NCI-H1694 (cell line): ENCODE data around the gene PCSK6.

Source experiments
- DNase-seq: peaks from one replicate; lab custom pipeline; 2025; lab: John Stamatoyannopoulos, UW

PCSK6 gene

GRCh38 chr15:101398247-101398646 lies 91.3 kb downstream of the PCSK6 start:
- no peak for DNase-seq

DNA sequence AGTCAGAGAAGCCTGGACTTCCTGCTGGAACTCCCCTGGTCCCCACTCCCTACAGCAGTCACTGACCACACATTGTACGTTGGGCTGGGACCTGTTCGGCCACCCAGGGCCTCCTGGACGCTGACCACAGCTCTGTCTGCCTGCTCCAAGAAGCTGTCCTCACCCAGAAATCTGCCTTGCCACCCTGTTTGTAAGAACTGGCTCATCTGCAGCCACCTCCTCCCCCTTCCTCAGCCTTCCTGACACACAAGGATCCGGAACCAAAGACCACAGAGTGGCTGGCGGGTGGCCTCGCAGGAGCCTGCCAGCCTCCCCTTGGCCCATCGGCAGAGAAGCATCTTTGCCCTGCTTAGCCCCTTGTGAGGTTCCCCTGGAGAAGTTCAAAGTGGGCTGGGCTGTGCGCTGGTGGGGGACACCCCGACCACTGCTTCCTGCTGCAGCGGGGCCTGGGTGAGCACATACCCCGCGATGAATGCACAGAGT lies 91.9 kb downstream of the PCSK6 start:
- no peak for DNase-seq

DNA sequence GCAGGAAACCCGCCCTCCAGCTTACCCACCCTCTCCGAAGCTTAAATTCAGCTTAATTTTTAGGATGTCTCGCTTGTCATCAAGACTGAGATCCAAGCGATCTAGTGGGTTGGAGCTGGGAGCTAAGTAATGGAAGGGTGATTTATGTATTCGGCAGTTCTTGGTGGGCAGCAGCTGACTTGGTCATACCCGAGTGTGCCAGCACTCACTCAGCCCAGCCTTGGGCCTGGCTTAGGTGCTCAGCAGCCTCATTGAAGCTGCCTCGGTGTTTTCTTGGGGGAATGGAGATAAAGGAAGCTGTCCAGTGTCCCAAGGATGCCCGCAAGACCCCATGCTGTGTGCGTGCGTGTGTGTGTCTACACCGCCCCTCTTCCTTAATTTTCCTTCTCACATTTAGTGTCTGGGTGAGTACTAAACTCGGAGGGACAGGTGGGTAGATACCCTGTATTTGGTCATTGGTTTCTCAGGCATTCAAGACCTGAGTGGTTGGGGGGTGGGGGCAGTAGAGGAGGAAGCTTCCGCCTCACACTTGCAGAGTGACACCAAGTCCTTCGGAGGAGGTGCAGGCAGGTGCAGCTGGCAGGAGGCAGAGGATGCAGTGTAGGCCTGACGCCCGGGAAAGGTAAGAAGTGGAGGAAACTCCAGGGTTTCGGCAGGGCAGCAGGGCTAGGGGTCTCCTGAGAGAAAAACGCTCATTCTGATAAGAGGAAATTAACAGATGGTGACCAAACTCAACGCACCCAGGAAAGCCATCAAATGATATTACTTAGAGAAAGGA lies 92.8 kb downstream of the PCSK6 start:
- no peak for DNase-seq

DNA sequence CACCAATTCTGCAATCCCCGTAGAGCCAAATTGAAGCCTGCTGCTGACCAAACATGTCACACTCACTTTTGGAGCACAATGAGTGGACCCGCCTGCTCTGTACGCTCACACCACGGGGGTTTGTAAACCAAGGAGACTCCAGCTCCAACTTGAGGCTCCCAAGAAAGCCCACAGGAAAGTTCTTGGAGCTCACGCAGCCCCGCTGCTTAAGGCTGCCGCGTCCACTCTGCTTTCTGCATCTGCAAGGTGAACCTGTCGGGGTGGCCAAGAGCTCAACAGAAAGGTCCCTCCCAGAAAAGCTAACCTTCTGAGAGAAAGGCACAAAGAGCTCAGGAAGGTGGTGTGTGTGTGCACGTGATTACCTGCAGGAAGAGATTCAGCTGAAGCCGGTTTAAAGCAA lies 94.9 kb downstream of the PCSK6 start:
- DNase-seq: no peak

DNA sequence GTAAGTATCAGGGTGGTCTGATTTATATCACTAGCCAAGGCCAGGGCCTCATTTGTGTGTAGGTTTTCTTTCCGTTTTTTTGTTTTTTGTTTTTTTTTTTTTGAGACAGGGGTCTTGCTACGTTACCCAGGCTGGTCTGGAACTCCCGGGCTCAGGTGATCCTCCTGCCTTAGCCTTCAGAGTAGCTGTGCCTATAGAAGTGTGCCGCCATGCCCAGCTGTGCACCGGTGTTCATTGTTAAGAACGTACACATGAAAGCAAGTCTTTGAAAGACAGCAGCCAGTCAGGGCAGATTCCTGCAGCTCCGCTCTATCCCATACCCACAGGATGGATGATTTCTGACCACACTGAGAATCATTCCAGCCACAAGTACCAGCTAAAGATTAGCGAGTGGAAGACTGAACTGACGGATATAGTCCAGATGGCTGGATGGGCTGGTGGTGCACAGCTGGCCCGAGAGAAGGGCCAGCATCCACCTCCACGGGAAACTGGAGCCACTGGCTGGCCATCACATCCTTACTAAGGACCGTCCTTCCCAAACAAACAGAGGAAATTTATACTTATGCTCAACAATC lies 95.4 kb downstream of the PCSK6 start:
- no peak for DNase-seq

DNA sequence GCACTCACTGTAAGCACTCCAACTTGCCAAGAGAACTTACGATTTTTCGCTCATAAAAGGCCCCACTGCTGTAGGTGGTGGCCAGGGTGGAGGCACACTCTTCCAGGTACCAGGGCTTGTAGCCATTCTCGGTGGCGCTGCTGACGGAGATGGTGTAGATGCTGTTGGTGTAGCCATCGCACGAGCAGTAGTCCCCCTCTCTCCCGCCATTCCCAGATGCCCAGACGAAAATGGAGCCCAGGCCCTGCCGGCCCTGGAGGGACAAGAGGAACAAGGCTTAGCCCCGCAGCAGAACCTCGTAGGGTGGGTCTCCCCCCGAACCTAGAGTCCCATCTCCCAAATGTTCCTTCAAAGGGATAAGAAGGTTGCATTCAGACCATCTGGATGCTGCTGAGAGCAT lies 96.3 kb downstream of the PCSK6 start:
- DNase-seq: no peak

DNA sequence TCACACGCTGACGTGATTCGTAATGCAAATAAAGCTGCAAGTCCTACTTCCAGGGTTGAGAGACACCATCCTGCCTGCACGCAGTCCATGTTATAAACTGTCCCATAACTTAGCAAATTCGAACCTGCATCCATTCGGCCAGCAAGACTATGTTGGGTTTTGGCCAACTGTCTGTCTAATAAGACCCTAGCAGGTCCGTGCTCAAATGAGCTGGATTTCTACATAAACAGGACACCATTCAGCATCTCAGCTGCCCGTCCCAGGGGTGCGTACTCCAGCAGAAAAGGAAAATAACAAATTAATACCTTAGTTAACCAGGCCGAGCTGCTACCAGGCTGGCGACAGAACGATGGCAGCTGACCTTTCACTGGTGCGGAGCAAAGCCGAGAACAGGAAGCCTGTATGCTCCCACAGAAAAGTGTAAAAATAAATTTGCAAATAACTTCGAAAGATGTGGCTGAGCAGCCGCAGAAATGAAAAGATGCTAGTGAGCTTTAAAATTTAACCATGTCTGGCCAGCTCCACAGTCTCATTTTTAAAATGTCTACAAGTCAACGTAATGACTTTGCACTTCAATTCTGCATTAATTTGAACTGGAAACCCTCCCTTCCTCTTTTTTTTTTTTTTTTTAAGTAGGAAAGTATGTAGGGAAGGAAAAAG lies 97.4 kb downstream of the PCSK6 start:
- no peak for DNase-seq

DNA sequence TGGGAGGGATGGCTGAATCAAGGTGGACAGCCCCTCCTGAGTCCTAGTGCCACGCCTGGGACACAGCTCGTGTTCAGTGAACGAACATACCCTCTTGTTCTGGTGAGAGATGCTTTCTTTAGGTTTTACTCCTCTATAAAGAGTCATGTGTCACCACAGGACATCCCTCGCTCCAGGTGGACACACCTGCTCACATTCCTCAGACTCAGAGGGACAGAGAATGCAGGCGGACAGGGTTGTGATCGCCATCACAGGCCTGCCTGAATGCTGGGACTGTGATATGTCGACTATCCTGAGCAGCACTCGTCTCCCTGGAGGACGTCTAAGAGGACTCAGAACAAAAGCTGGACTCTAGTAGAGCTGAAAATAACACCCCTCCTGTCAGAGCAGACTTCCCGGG lies 98.1 kb downstream of the PCSK6 start:
- no peak for DNase-seq

- no peak for DNase-seq
Measured at GRCh38 chr15:101390462-101390861, 99.0 kb downstream of the PCSK6 start.

- no peak for DNase-seq
Measured at GRCh38 chr15:101390060-101390459, 99.4 kb downstream of the PCSK6 start.

GRCh38 chr15:101389362-101389761 lies 100.1 kb downstream of the PCSK6 start:
- no peak for DNase-seq

GRCh38 chr15:101388046-101388445 lies 101.5 kb downstream of the PCSK6 start:
- DNase-seq: no peak

- DNase-seq: no peak
Measured at GRCh38 chr15:101387574-101387973, 101.9 kb downstream of the PCSK6 start.

GRCh38 chr15:101386967-101387366 lies 102.5 kb downstream of the PCSK6 start:
- DNase-seq: no peak

DNA sequence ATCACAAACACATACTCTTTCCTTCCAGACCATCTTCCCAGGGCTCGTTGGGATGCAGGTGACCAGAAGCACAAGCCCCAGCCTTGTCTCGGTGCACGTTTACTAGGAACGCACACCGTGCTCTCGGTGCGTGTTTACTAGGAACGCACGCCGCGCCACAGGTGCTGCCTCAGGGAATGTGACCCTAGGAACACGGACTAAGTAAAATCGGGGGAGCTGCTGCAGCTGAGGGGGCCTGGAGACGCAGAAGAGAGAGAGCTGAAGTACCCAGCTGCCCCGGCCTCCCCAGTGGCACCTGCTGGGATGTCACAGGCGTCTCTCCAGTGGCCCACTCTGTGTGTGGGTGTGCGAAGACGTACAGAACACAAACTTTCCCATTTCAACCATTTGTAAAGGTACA lies 103.5 kb downstream of the PCSK6 start:
- DNase-seq: no peak

DNA sequence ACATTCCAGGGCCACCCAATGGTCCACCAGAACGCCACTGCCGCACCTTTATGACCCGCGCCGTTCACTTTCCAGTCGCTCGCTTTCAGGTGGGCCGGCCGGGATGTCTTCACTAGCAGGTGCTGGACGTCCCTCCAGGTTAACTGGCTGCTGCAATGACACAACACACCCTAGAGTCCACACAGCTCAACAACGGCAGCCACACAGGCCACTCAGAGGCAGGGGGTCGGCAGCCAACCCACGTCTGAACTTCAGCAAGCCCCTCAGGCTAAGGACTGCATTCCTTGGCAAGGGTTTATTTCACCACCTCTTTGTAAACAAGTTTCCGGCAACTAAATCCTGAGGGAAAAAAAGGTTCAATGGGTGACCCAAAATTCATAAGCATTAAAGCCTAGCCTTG lies 105.2 kb downstream of the PCSK6 start:
- no peak for DNase-seq

DNA sequence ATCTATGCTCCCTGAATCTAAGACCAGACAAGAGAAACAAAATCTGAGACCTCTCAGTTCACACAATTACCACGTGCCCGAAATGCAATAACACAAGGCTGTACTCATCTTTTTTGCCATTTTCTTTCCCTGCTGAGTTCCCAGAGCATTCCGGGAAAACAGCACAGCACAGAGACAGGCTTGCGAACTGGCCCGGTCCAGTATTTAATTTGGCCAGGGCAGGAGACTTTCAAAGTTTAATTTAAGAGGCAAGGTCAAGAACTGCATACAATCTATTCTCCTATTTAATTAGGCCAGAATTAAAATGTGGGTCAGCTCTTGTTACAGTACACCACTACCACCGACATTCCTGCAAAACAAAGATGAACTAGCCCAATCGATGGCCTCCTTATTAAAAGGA lies 107.0 kb downstream of the PCSK6 start:
- no peak for DNase-seq

DNA sequence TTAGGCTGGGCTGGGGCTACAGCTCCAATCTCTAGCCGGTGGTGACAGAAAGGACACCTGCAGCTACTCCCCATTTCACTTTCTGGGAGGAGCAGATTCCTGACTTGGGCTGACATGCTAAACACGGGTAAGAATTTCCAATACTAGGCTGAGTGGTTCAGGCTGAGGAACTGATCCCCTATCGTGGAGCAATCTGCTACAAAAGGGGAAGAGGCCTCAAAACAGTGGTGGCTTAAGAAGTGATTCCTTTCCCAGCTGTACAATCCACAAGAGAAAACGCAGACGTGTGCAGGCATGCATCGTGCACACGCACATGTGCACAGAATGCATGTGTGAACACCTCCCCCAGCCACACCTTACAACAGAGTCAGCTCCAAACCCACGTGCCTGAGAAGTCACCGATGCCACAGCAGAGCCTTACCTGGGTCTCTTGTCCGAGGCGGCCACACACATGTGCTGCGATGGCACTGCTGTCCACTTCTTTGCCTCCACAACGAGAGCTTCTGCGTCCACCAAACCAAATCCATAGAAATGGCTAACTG lies 107.8 kb downstream of the PCSK6 start:
- DNase-seq: no peak

GRCh38 chr15:101380146-101380545 lies 109.4 kb downstream of the PCSK6 start:
- DNase-seq: no peak

DNA sequence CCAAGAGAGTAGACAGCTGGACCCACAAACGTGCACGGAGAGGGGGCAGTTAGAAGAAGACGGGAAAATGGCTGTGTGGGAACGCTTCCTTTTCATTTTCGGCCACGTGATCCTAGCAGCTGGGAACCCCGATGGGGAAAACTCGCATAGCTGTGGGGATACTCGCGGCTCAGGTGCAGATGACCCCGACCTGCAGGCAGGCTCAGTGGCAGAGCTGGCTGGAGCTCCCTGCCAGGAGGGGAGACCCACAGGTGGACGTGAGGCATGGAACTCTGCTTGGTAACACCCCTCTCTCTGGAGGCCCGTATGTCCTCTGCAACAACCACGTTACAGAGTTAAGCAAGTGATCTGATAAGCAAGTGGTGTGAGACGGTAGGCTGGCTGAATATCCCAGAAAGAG lies 109.9 kb downstream of the PCSK6 start:
- DNase-seq: no peak

DNA sequence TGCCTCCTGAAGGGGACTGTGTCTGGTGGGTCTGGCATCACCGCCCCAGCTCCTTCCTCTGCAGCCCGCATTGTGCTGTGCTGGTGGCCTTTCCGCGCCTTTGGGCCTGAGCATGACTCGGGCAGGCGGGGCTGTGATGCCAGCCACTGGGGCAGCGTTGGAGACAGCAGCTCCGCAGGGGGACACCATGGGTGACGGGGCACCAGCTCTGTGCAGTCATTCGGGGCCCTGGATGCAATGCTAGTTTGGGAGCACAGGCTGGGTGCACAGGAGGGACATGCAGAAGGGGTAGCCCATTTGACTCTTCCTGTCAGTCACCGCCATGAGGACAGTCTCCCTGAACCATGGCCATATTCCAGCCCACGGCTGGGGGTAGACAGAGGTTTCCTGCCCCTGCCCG lies 110.6 kb downstream of the PCSK6 start:
- no peak for DNase-seq

DNA sequence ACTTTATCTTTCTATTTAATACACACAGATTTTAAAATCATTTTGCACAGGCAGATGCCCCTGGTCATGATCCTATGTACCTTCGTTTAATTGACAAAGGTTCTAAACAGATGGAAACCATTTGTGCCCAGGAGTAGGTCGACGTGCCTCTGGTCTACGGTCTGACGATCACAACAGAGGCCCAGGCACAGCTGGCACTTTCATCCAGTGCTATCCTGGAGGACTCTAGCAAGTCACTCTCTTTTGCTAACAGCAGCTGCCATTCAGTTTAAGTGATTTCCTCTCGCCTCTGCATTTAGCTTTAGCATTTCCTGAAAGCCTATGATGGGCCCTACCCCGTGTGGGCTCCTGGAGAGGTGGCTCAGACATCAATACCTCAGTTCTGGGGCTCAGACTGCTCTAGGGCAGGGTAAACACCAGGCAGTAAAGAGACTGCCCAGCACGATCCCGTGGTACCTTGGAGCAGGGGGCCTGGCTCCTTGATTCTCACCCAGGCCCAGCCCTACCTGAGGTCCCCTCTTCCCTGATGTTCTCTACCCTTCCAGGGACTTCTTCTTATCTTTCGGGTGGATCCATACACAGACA lies 111.2 kb downstream of the PCSK6 start:
- DNase-seq: no peak
